C4-2B (cell line): ENCODE results near the gene PRADC1.

Experiments
- CTCF ChIP-seq: fragments of 450-650 bp; conservative IDR thresholded peaks from 2 replicates; pipeline ENCODE4 v1.5.1; 2017; ENCODE audit warnings: mild to moderate bottlenecking
- ZFX ChIP-seq: fragments of 450-650 bp; IDR thresholded peaks from 2 replicates; pipeline ENCODE4 v1.6.1; 2017

GRCh38 chr2:73217826-73218225 is 15.2 kb downstream of the PRADC1 start:
- no peak for TF ChIP-seq CTCF
- no peak for TF ChIP-seq ZFX
